ENCODE data around the gene PGA5. TPM values are rescaled to one million over a fixed set of nuclear protein-coding genes. Genes with fewer than 3 reads are reported as not detected.
A peak's percentile ranks its signal among the peaks of the same experiment; 100 is the strongest.

PGA5 gene
- total RNA-seq, 1 experiment from 2014 or later, result not detected

- H3K4me3 Mint-ChIP-seq (ENCODE audit: unreplicated experiment), result peak within 1 kb of the TSS; percentile 44
- BruUV-seq (replicated peaks), result no TSS peak
- TF ChIP-seq CTCF (IDR thresholded peaks at IDR 0.05; ENCODE audit: unreplicated experiment), result no peak
- H3K4me1 Mint-ChIP-seq (ENCODE audit: insufficient read depth, unreplicated experiment), result peaks cover 28% of the 10 kb centered on the region
- H3K9me3 Mint-ChIP-seq (ENCODE audit: unreplicated experiment), result no peaks in the 10 kb centered on the region
- POLR2A ChIA-PET, result interaction anchor here (0.9 to 1.2 kb wide), 3 partner anchors 12 to 24 kb away, joined by 3 read pairs; no protein-coding TSS in a partner anchor
- CTCF ChIA-PET, result interaction anchor here (1.0 kb wide), 1 partner anchor 40 kb away, joined by 3 read pairs; no protein-coding TSS in a partner anchor
- no peak within 1 kb of the TSS for H3K27ac Mint-ChIP-seq (ENCODE audit: low read depth, unreplicated experiment)
- peaks cover 24% of the 10 kb centered on the region for H3K27me3 Mint-ChIP-seq (ENCODE audit: insufficient read depth, unreplicated experiment)
- H3K36me3 Mint-ChIP-seq (ENCODE audit: insufficient read depth, unreplicated experiment), result peaks cover 21% of the 10 kb centered on the region
- intact Hi-C loops (cut with micrococcal nuclease), result no loop called here
- DNase-seq (ENCODE audit: unreplicated experiment), result no peak
These were observed 54.0 kb downstream of the PGA5 start, which contains the start of gene VWCE for GRCh38 chr11:61294717-61295595. VWCE (minus strand) TSS chr11:61295316; CDS start chr11:61295037, 279 bp downstream.

- Mint-ChIP-seq H3K4me3 (ENCODE audit: unreplicated experiment) (no peak overlapping the region), H3K36me3 (ENCODE audit: insufficient read depth, unreplicated experiment) (peaks cover 21% of the 10 kb centered on the region), H3K4me1 (ENCODE audit: insufficient read depth, unreplicated experiment) (peaks cover 28% of the 10 kb centered on the region), H3K9me3 (ENCODE audit: unreplicated experiment) (no peaks in the 10 kb centered on the region), H3K27ac (ENCODE audit: low read depth, unreplicated experiment) (no peak overlapping the region), H3K27me3 (ENCODE audit: insufficient read depth, unreplicated experiment) (peaks cover 24% of the 10 kb centered on the region)
- intact Hi-C loops (cut with micrococcal nuclease), result no loop called here
- CTCF ChIA-PET, result interaction anchor here (1.0 kb wide), 1 partner anchor 41 kb away, joined by 3 read pairs; no protein-coding TSS in a partner anchor
- POLR2A ChIA-PET, result interaction anchor here (0.9 to 4.4 kb wide), 2 partner anchors 12 to 16 kb away, joined by 3 to 24 read pairs; no protein-coding TSS in a partner anchor
- BruUV-seq (replicated peaks), result no TSS peak
- no peak for DNase-seq (ENCODE audit: unreplicated experiment)
- TF ChIP-seq CTCF (IDR thresholded peaks at IDR 0.05; ENCODE audit: unreplicated experiment), result no peak
These were observed 54.6 kb downstream of the PGA5 start for GRCh38 chr11:61295596-61295926.

DNA sequence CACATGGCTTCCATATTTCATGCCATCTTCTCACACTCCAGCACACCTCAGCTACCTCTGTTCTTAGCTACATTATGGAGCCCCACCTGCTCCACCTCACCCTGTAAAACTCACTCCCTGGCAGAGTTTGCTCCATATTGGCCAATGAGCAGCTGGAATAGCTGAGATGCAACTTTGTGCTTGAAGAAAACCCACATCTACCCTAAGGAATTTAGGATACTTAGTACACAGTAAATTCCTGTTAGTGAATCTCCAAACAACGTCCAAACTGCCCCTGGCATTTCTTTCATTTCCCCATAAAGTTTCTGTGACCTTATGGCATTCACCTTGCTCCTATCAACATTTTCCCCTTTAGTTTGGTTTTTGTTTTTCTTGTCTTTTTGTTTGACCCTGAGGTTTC lies 56.4 kb downstream of the PGA5 start:
- Mint-ChIP-seq H3K27ac (ENCODE audit: low read depth, unreplicated experiment) (peak overlapping the region; percentile 91), H3K27me3 (ENCODE audit: insufficient read depth, unreplicated experiment) (peaks cover 17% of the 10 kb centered on the region), H3K36me3 (ENCODE audit: insufficient read depth, unreplicated experiment) (peaks cover 15% of the 10 kb centered on the region), H3K4me1 (ENCODE audit: insufficient read depth, unreplicated experiment) (peaks cover 28% of the 10 kb centered on the region), H3K9me3 (ENCODE audit: unreplicated experiment) (no peaks in the 10 kb centered on the region), H3K4me3 (ENCODE audit: unreplicated experiment) (peak overlapping the region; percentile 35)
- intact Hi-C loops (cut with micrococcal nuclease), result loop anchor here (1.0 kb wide), 1 partner anchor 43 kb away; no protein-coding TSS in a partner anchor
- CTCF ChIA-PET, result interaction anchor here (1.4 to 3.3 kb wide), 2 partner anchors 39 to 43 kb away, joined by 7 to 28 read pairs; no protein-coding TSS in a partner anchor
- TSS peak; percentile 14 for BruUV-seq (replicated peaks)
- POLR2A ChIA-PET, result interaction anchor here (0.7 to 4.4 kb wide), 14 partner anchors 10 to 145 kb away, joined by 3 to 27 read pairs (median 6); partner anchors contain the start of genes CYB561A3, DDB1, TKFC and TMEM138
- TF ChIP-seq CTCF (IDR thresholded peaks at IDR 0.05; ENCODE audit: unreplicated experiment), result no peak
- DNase-seq (ENCODE audit: unreplicated experiment), result no peak

GRCh38 chr11:61297746-61298145 lies 56.8 kb downstream of the PGA5 start:
- peaks cover 15% of the 10 kb centered on the region for H3K36me3 Mint-ChIP-seq (ENCODE audit: insufficient read depth, unreplicated experiment)
- ChIA-PET CTCF (interaction anchor here (0.6 to 3.3 kb wide), 3 partner anchors 10 to 43 kb away, joined by 3 to 28 read pairs (median 7); no protein-coding TSS in a partner anchor), POLR2A (interaction anchor here (0.6 to 4.4 kb wide), 15 partner anchors 10 to 145 kb away, joined by 3 to 27 read pairs (median 5); partner anchors contain the start of genes CYB561A3, DDB1, TKFC and TMEM138)
- H3K4me3 Mint-ChIP-seq (ENCODE audit: unreplicated experiment), result peak overlapping the region; percentile 35
- no peak for TF ChIP-seq CTCF (IDR thresholded peaks at IDR 0.05; ENCODE audit: unreplicated experiment)
- peaks cover 13% of the 10 kb centered on the region for H3K27me3 Mint-ChIP-seq (ENCODE audit: insufficient read depth, unreplicated experiment)
- BruUV-seq (replicated peaks), result no TSS peak
- peak; percentile 96 for DNase-seq (ENCODE audit: unreplicated experiment)
- H3K27ac Mint-ChIP-seq (ENCODE audit: low read depth, unreplicated experiment), result peak overlapping the region; percentile 91
- no peaks in the 10 kb centered on the region for H3K9me3 Mint-ChIP-seq (ENCODE audit: unreplicated experiment)
- H3K4me1 Mint-ChIP-seq (ENCODE audit: insufficient read depth, unreplicated experiment), result peaks cover 28% of the 10 kb centered on the region
- intact Hi-C loops (cut with micrococcal nuclease), result loop anchor here (1.0 kb wide), 1 partner anchor 43 kb away; no protein-coding TSS in a partner anchor

Measured in MCF 10A (cell line).